Ovary (tissue), 9 donors: Measurements from ENCODE around the gene FAM234A. TPM values are rescaled to one million over a fixed set of nuclear protein-coding genes. Genes with fewer than 3 reads are reported as not detected.

Experiments
- DNase-seq, 5 donors: peaks; one replicate each; pipeline ENCODE4 v3.0.0-alpha.2; 2019 to 2020
- H3K27ac ChIP-seq, 2 donors: fragments of 200-600 bp; one replicate each; pipeline versions ENCODE4 v1.5.1 to v1.8.0; 2019 to 2022
- H3K27me3 ChIP-seq: fragments of 200-600 bp; one replicate; pipeline ENCODE4 v1.8.0; 2022
- H3K36me3 ChIP-seq: fragments of 200-600 bp; sonication (generic); one replicate; pipeline ENCODE4 v1.5.1; 2019
- H3K4me1 ChIP-seq: one replicate; pipeline ENCODE4 v1.8.1; 2013; ENCODE audit warnings: mild to moderate bottlenecking, moderate library complexity; ENCODE audit not compliant: insufficient read depth
- H3K4me3 ChIP-seq: fragments of 200-600 bp; sonication (generic); one replicate; pipeline ENCODE4 v1.5.1; 2017
- H3K9me3 ChIP-seq, 2 donors: fragments of 200-600 bp in 1 of 2; sonication (generic) in 1 of 2; one replicate each; pipeline versions ENCODE4 v1.5.1 to v1.8.1; 2013 to 2019; ENCODE audit warnings: mild to moderate bottlenecking in 1 of 2, moderate library complexity in 1 of 2
- EP300 ChIP-seq: sonication (generic); formaldehyde crosslinking; IDR thresholded peaks from one replicate; pipeline ENCODE4 v1.6.1; 2017; ENCODE audit warnings: antibody characterized with exemption
- POLR2A ChIP-seq: fragments of 450-650 bp; IDR thresholded peaks from one replicate; pipeline ENCODE4 v1.6.1; 2017; ENCODE audit warnings: antibody characterized with exemption, mild to moderate bottlenecking, moderate library complexity
- WGBS, 3 donors: extraction: QIAGEN DNeasy Blood & Tissue Kit in 1 of 3; methylation state at CpG; one replicate each; pipeline versions ENCODE4 v1.1.5 to v1.1.7; 2013 to 2017; 5-methylcytosine and 5-hydroxymethylcytosine counted together
- intact Hi-C, 4 donors: fragments of 100-400 bp; cut with DNase I; formaldehyde crosslinking; loops; one replicate each; pipeline versions ENCODE4 v1.11.0 to v1.15.1; 2022 to 2023
- polyA plus RNA-seq, 2 donors: library from polyadenylated mRNA; stranded (reverse); fragments of 200-250 nt in 1 of 2; fragments of 350-450 nt in 1 of 2; fragmentation: Illumina TruSeq in 1 of 2; extraction: RNeasy Lipid Tissue Mini Kit (QIAGEN cat#74804) in 1 of 2; gene quantifications; one replicate each; pipeline ENCODE4 v1.2.3, GENCODE V29; 2013 to 2014
- total RNA-seq, 7 donors: library from RNA; depleted of rRNA in 2 of 7; stranded (reverse); fragments of >200 nt in 2 of 7; fragmentation: NEBNext Ultra II Directional in 3 of 7; extraction: Animal tissue kit (Norgen Biotek cat#: 25700) in 3 of 7; gene quantifications; one replicate each; pipeline versions ENCODE4 v1.1.0 to v1.2.4, GENCODE V29; 2016 to 2023
- TF ChIP-seq, protein P1 (sequence below), 3 donors: fragments of 450-650 bp in 2 of 3; fragments of 200-600 bp in 1 of 3; IDR thresholded peaks; one replicate each; pipeline versions ENCODE4 v1.5.1 to v1.8.0; 2016 to 2022; ENCODE audit warnings: antibody characterized with exemption in 3 of 3, mild to moderate bottlenecking in 1 of 3
- donor health status: DM: no; HTN: no; CAD: no; lungs with moderate emphysema.
- donor health status: DM: no; HTN: no; CAD: no.
- donor health status: Bipolar disorder and iron deficiency.
- donor health status: DM: yes; HTN: yes; CAD: no.
- donor health status: DM: no; HTN: no; CAD: no.
- donor health status: DM: yes; HTN: yes; CAD: no.

Gene FAM234A
- total and polyA plus RNA-seq, 9 donors: 20.4 to 61.9 (median 49.2) TPM

GRCh38 chr16:284204-285120 lies 49.8 kb downstream of the FAM234A start:
- Histone ChIP-seq H3K9me3 (no peaks in the 10 kb centered on the region), H3K36me3 (no peaks in the 10 kb centered on the region), H3K4me1 (no peaks in the 10 kb centered on the region), H3K27me3 (no peaks in the 10 kb centered on the region), H3K27ac (no peak overlapping the region), H3K4me3 (no peak overlapping the region)
- TF ChIP-seq EP300 (no peak), POLR2A (no peak)
- TF ChIP-seq, protein P1, sequence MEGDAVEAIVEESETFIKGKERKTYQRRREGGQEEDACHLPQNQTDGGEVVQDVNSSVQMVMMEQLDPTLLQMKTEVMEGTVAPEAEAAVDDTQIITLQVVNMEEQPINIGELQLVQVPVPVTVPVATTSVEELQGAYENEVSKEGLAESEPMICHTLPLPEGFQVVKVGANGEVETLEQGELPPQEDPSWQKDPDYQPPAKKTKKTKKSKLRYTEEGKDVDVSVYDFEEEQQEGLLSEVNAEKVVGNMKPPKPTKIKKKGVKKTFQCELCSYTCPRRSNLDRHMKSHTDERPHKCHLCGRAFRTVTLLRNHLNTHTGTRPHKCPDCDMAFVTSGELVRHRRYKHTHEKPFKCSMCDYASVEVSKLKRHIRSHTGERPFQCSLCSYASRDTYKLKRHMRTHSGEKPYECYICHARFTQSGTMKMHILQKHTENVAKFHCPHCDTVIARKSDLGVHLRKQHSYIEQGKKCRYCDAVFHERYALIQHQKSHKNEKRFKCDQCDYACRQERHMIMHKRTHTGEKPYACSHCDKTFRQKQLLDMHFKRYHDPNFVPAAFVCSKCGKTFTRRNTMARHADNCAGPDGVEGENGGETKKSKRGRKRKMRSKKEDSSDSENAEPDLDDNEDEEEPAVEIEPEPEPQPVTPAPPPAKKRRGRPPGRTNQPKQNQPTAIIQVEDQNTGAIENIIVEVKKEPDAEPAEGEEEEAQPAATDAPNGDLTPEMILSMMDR (IDR thresholded peaks at IDR 0.05): no peak
- DNase-seq: no peak
- intact Hi-C loops: no loop called here
- WGBS, 3 donors: 89% methylated on average over 51 to 52 of the region's 52 CpGs

- intact Hi-C loops: no loop called here
- WGBS, 3 donors: 90 to 91% (median 90%) methylated on average over 44 to 48 of the region's 48 CpGs
- DNase-seq: no peak
- H3K4me3 ChIP-seq: no peak overlapping the region
- H3K4me1 ChIP-seq: no peaks in the 10 kb centered on the region
- no peaks in the 10 kb centered on the region for H3K36me3 ChIP-seq
- no peaks in the 10 kb centered on the region for H3K27me3 ChIP-seq
- no peaks in the 10 kb centered on the region for H3K9me3 ChIP-seq
- TF ChIP-seq POLR2A (no peak), EP300 (no peak)
- TF ChIP-seq, protein P1 (IDR thresholded peaks at IDR 0.05): no peak
- H3K27ac ChIP-seq: no peak overlapping the region
These were observed 50.8 kb downstream of the FAM234A start for GRCh38 chr16:285146-286055.

GRCh38 chr16:286491-287297 lies 52.1 kb downstream of the FAM234A start:
- intact Hi-C loops: no loop called here
- DNase-seq: no peak
- Histone ChIP-seq H3K4me1 (no peaks in the 10 kb centered on the region), H3K27ac (no peak overlapping the region), H3K27me3 (no peaks in the 10 kb centered on the region), H3K9me3 (no peaks in the 10 kb centered on the region), H3K4me3 (no peak overlapping the region), H3K36me3 (no peaks in the 10 kb centered on the region)
- TF ChIP-seq EP300: no peak
- TF ChIP-seq, protein P1 (IDR thresholded peaks at IDR 0.05): no peak
- TF ChIP-seq POLR2A: no peak
- WGBS, 3 donors: 91 to 93% (median 92%) methylated on average over 22 of the region's 22 CpGs

GRCh38 chr16:287298-287811 lies 52.7 kb downstream of the FAM234A start:
- no peaks in the 10 kb centered on the region for H3K9me3 ChIP-seq
- H3K4me1 ChIP-seq: no peaks in the 10 kb centered on the region
- intact Hi-C loops: no loop called here
- H3K36me3 ChIP-seq: no peaks in the 10 kb centered on the region
- no peaks in the 10 kb centered on the region for H3K27me3 ChIP-seq
- WGBS, 3 donors: 81 to 85% (median 81%) methylated on average over 16 of the region's 16 CpGs
- no peak overlapping the region for H3K27ac ChIP-seq
- H3K4me3 ChIP-seq: no peak overlapping the region
- DNase-seq: no peak
- TF ChIP-seq POLR2A: no peak
- TF ChIP-seq, protein P1 (IDR thresholded peaks at IDR 0.05): no peak
- TF ChIP-seq EP300: no peak
